Activated CD8-positive, alpha-beta memory T cell treated with anti-CD3 and anti-CD28 coated beads for 4 hours (primary cell): ENCODE results near the gene FOXE1.

Experiments used
- DNase-seq, 2 donors: peaks; one replicate each; pipeline ENCODE4 v3.0.0-alpha.2; 2020; ENCODE audit warnings: low read depth in 2 of 2

The FOXE1 gene

DNA sequence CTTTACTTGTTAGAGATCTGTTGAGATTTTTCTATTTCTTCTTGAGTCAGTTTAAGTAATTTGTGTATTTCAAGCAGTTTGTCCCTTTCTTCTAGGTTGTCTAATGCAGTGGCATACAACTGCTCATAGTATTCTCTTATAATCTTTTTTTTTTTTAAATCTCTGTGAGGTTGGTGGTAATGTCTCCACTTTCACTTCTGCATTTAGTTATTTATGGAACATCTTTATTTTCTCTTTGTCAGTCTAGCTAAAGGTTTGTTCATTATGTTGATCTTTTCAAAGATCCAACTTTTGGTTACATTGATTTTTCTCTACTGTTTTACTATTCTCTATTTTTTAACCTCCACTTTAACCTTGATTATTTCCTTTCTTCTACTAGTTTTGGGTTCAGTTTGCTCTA lies 13.8 kb downstream of the FOXE1 start:
- no peak for DNase-seq

DNA sequence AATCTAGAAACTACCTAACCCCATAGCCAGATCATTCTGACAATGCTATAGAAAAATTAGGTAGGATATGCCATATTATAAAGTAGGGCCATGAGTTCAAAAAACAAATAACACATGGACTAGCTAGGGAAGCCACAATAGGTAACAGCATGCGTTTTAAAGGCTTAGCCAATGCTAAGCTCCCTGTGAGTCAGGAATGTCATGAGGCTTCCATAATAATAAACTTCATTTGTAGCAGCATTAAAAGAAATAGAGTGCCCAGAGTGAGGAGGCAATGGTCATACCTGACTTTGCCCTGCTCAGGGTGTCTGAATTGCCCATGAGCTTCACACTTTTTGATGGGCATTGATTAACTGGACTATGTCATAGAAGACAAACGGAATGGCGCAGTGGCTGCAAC lies 15.8 kb downstream of the FOXE1 start:
- DNase-seq = no peak

DNA sequence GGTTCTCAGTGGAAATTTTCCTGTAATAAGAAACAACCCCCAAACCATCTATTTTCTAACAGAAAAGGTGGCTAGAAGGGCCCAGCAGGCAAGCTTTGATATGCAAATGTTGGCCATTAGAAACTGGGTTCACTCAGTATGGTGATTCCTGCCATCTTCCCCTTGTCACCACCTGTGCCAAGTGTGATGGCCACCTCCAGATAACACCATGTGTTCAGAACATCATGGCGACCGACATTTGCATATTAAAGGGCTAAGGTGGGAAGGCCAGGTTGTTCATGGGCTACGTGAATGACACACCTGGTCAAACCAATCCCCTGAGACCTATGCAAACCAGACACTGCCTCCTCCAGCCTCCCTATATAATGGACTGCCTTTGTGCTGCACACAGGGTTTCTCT lies 20.4 kb downstream of the FOXE1 start:
- DNase-seq = no peak

DNA sequence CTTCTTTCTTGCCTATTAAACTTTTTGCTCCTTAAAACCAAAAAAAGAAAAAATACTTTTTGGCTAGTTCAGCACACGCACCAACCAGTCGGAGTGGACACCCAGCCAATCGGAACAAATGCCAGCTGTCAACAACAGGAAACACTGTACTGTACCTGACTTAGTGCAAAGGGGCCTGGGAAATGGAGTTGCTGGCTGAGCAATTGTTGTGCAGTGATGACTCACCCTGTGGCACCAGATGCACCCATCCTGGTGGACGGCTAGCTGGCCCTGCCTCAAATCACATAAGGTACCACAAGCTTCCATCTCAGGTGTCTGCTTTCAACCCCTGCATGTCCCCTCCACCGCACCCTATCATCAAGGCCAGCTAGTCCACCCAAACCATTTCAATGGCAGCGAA lies 20.9 kb downstream of the FOXE1 start:
- no peak for DNase-seq

DNA sequence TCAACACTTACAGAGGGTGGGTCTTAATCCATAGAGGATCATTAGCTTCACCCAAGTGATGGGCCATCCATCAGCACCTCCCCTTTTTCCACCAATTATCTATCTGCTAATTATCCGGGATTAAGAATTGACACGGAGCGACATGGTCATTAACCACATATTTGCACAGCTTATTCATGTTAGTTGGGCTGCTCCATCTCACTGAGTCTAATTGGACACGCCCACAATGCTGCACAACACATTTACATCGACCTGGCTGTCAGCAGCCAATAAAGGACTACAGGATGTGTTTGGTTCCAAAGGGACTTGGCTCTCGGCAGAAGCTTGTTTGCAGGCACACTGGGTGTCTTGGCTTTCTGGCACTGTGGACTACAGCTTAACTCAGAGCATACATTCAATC lies 21.6 kb downstream of the FOXE1 start:
- DNase-seq = no peak

DNA sequence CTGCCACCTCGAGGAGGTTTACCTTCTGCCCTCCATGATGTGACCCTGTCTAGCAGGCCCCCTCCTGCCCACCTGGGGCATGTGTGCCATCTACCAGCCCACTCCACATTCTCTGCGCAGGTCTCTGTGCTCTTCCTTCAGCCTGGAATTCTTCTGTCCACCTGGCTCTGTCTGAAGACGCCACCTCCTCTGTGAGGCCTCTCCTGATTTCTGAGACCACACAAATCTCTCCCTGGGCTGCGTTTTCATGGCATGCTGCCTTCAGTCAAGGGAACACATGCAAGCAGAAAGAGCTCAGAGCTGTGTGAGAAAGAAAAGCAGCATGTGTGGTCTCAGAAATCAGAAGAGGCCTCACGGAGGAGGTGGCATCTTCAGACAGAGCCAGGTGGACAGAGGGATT lies 22.1 kb downstream of the FOXE1 start:
- DNase-seq = no peak

DNA sequence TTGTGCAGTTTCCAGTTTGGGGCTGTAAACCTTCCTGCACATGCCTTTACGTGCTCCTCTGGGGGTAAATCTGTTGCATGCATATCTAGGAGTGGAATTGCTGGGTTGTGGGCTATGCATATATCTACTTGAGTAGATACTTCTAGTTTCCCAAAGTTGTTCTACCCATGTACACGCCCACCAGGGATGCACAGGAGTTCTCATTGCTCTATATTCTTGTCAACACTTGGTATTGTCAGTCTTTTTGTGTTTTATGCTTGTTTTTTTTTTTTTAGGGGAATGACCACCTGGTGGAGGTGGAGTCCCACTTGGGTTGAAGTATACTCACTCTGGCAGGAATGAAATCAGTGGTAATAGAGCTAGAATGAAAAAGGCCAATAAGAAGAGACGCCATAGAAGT lies 23.0 kb downstream of the FOXE1 start:
- no peak for DNase-seq

DNA sequence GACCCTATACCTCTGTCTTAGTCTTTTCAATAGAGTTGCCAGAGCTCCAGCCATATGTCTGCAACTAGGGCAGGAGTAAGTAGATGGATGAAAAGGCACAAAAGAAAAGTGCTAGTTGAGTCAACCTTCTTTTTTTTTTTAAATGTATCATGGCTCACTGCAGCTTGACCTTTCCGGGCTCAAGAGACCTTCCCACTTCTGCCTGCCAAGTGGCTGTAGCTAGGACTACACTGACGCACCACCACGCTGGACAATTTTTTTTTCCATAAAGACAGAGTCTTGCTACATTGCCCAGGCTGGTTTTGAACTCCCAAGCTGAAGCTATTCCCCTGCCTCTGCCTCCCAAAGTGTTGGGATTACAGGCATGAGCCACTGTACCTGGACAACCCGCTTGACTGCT lies 27.3 kb downstream of the FOXE1 start:
- DNase-seq = no peak

DNA sequence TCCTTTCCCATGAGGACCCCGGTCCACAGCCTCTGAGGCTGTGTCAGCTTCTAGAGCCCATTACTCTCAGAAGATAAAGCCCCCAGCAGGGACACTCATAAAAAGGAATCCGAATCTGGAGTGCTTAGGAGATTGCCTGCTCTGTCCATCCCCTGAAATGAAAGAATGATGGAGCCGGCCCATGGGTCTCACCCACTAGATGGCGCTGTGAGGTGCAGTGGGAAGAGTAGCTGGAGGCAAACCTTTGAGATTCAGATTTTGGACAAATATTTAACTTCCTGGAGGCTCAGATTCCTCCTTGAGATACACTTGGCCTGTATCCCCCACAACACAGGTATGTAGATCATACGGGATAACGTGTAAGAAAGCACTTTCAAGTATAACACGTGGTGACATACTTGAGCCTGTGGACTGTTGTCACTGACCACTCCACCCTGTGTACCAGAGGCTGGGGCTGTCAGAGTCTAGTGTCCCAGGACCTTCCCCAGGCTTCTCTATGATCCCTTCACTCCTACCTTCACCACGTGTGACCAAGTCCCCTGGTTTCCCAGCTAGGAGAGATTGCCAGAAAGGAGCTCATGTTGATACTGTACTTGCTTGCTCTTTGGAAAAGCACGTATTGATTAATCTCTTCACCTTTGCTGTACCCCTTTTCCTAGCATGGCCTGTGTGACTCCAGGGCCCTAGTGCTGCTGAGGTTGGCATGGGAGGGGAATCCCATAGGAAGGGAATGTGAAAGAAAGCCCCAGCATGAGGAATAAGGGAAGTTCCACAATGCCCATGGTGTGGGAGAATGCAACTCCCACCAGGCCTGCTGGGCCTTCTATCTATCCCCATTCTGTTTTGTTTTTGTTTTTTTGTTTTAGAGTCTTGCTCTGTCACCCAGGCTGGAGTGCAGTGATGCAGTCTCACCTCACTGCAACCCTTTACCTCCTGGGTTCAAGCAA lies 37.2 kb downstream of the FOXE1 start:
- peak in 1 of 2 donors; percentile 26 for DNase-seq

DNA sequence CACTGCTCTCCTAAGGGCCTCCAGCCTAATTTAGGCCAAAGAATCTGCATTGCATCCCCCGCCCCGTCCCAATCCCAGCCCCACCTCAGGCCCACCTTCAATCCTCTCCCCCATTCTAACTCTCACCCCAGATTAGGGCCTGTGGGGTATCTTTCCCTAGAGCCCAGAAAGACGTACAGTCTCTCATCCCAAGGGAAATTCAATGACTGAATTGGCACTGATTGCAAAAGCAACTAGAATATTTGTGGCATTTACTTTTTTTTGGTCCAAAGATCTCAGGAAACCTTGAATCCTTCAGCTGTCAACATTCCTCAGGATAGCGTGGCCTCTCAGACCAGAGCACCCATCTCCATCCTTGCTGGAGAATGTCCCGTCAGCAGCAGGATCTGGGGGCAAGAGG lies 38.7 kb downstream of the FOXE1 start:
- no peak for DNase-seq

DNA sequence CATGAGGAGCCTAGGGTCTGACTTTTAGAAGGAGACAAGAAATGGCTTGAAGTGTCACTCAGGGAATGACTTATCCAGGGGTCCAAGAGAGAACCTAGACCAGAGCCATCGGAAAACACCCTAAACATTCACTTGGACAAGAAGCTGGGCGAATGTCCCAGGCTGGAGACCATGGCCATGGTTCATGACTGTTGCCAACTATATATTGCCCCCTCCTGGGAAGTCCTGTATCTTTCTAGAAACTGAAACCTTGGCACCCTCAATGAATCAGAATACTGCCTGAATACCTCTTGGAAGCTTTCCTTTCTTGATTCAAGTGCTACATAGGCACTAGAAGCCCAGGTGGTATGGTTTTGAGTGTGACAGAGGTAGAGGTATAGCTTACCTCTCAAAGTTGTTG lies 39.4 kb downstream of the FOXE1 start:
- no peak for DNase-seq

DNA sequence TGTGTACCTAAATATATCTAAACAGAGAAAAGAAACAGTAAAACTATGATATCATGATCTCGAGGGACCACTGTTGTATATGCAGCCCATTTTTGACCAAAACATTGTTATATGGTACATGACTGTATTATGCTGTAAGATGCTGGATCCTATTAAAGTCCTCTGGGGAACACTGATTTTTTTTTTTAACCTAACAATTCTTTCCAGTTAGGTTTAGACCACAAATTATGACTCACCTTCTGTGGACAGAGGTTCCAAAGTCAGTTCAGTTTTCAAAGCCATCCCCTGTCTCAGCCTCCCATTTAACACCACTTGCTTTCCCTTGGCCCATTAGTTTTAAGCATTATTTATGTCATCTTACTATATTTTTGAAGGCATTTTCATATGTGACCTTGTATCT lies 42.2 kb downstream of the FOXE1 start:
- no peak for DNase-seq

DNA sequence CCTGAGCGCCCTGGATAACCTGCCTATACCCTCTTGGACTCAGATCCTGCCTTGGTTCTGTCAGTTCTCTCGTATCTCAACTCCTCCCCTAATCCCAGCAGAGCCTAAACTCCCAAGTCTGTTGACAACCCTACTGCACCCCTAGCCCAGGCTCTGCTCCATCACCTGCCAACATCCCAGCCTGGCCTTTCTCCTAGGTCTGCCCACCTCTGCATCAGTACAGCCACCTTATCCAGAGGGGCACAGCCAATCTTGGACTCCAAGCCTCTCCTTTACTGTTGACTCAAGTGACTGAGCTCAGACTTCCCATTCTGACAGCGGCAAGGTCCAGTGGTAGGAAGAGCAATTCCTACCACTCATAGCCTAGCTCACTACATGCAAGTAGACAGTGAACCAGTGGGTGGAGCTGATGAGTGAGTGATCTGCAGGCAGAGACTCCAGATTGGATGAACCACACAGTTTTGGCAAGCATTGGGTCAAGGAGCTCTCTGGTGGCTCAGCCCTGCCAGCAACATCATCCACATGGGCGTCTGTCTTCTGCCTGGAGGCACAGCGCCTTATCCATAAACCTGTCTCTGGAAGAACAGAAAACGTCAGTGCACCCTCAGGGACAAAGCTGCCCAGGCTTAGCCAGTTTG lies 42.8 kb downstream of the FOXE1 start:
- no peak for DNase-seq

DNA sequence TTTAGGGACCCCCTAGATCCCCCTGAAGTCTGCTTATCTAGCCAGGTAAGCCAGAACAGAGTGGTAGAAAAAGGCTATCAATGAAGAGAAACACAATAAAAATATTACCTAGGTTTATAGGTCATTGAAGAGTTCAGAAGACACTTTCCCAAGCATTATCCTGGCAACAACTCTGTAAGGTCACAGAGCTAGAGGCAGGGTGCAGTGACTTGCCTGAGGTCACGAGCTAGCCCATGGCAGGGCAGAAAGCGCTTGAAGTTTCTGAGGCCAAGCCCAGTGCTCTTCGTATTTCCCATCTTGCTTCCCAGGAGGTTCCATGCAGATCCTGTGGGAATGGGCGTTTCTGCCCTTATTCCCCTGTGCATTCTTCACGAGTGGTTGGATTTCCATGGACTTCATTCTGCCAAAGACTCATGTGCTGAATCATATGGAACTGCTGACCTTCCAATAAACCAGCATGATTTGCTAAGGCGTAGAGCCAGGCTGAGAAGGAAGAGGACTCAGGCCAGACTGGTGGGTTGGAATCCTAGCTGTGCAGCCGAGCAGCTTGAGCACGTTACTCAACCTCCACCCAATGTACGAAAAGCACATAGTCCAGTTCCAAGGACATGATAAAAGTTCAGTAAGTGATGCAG lies 47.2 kb downstream of the FOXE1 start:
- no peak for DNase-seq

DNA sequence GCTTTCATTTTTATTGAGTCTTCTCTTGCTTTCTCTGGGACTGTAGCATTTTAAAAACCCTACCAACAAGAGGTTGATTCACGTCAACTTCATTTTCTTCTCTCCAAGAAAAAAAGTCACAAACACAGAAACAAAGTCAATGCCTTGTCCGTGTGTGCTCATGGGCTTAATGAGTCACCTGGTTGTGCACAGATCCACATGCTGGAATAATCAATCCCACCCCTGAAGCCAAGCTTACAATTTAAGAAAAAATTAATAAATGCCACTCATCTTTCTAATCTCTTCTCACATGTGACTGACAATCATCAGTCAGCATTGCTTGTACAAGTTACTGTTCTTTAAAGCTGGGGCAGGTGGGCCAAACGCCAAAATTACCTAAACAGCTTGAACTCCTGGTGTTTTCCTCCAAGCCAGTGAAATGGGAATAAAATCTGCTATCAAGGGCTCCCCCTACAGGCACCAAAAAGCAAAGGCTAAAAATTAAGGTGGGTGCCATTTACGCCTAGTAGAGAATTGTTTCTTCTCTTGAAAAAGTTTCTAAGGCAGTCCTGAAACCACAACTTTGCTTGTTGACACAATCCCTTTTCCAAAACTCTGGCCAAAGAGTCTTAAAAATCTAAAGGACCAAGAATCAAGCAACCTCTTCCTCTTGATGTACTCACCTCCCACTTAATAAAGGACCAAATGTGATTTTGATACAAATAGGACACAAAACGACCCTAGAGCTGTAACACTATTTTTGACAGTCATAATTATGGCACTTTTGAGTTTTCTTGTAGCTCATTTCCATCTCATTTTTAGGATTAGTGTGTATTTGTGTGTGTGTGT lies 47.9 kb downstream of the FOXE1 start:
- no peak for DNase-seq

DNA sequence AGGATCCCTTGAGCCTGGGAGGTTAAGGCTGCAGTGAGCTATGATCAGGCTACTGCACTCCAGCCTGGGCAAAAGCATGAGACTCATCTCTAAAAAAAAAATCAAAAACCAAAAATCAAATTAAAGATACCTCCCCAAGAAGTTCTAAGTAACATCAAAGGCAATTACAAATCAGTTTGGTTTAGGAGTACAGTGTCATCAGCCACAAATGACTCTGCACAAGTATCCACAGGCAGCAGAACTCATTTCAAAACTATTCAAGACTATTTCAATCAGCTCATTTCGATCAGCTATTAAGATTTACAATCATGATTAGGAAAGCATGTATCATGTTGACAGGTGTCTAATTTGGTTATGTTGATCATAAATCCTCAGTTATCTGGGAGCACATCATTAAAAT lies 50.2 kb downstream of the FOXE1 start:
- DNase-seq = no peak

DNA sequence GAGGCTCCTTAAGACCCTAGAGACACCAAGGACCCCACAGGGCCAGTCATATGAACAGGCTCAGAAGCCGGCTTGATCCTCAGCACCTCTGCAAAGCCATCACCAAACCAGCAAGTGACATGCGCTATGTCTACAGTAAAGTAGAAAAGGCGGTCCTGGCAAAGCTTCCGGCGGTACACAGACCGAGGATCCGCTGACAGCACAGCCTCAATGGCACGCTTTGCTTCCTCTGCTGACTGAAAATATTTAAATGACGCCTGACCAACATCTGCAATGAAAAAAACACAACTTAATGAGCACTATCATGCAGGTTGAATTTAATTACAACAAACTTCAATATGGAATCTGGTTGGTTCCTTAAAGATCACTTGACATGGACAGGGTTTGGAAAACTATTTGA lies 51.7 kb downstream of the FOXE1 start:
- no peak for DNase-seq

DNA sequence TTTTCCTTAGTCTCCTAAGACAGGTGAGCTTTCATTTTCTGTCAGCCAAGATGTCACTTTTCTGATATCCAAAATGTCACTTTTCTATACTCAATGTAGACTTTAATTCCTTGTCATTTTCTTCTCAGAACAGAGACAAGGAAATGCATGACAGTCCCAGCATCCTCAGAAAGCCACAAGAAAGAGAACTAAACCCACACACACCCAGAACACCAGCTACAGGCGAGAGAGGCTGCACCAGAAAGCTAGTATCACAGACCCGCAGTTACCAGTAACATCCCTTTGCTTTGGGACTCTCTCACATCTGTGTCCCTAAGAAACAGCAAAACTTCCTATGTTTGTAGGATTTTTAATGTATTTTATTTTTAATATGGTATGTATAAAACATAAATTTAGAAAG lies 52.2 kb downstream of the FOXE1 start:
- DNase-seq = no peak
